Skin epidermis (tissue), 12 donors: Measurements from ENCODE around the gene SLC38A3.

Experiments
- H3K27ac ChIP-seq, 21 experiments: fragments of 200-600 bp; sonication (generic) in 11 of 21; one replicate each; pipeline ENCODE4 v1.5.0; 2020; ENCODE audit warnings: mild to moderate bottlenecking in 3 of 21, inconsistent platforms in 2 of 21, moderate library complexity in 2 of 21
- H3K4me3 ChIP-seq, 7 experiments: fragments of 200-600 bp; sonication (generic) in 2 of 7; one replicate each; pipeline ENCODE4 v1.5.0; 2020; ENCODE audit warnings: inconsistent platforms in 2 of 7, mild to moderate bottlenecking in 2 of 7, moderate library complexity in 1 of 7

SLC38A3 gene

GRCh38 chr3:50187750-50188149, 17.3 kb upstream of the SLC38A3 start:
- Histone ChIP-seq H3K4me3 (no peak overlapping the region), H3K27ac (no peak overlapping the region)

- peak overlapping the region in 2 of 21 experiments; percentile 17 for H3K27ac ChIP-seq
- H3K4me3 ChIP-seq: no peak overlapping the region
Measured at GRCh38 chr3:50189274-50189673, 15.8 kb upstream of the SLC38A3 start.

- Histone ChIP-seq H3K27ac (no peak overlapping the region), H3K4me3 (no peak overlapping the region)
Measured at GRCh38 chr3:50189989-50190388, 15.1 kb upstream of the SLC38A3 start.

- H3K27ac ChIP-seq: no peak within 1 kb of the TSS
- H3K4me3 ChIP-seq: no peak within 1 kb of the TSS
Measured at GRCh38 chr3:50190936-50191660, 14.0 kb upstream of the SLC38A3 start, which contains the start of gene GNAT1. Gene GNAT1, plus strand, starts transcription at chr3:50191610. Its CDS starts 116 bp downstream, at chr3:50191726.

- H3K4me3 ChIP-seq: no peak overlapping the region
- H3K27ac ChIP-seq: no peak overlapping the region
Measured at GRCh38 chr3:50192124-50192523, 12.9 kb upstream of the SLC38A3 start.

GRCh38 chr3:50192689-50193141, 12.4 kb upstream of the SLC38A3 start:
- H3K4me3 ChIP-seq: no peak overlapping the region
- H3K27ac ChIP-seq: no peak overlapping the region

GRCh38 chr3:50193286-50193685, 11.8 kb upstream of the SLC38A3 start:
- Histone ChIP-seq H3K27ac (no peak overlapping the region), H3K4me3 (no peak overlapping the region)

- H3K4me3 ChIP-seq: no peak overlapping the region
Measured at GRCh38 chr3:50193746-50194127, 11.3 kb upstream of the SLC38A3 start.

GRCh38 chr3:50194128-50194902, 10.8 kb upstream of the SLC38A3 start:
- H3K4me3 ChIP-seq: no peak overlapping the region
- no peak overlapping the region for H3K27ac ChIP-seq

More at GRCh38 chr3:50193746-50194127, 11.3 kb upstream of the SLC38A3 start:
- no peak overlapping the region for H3K27ac ChIP-seq

GRCh38 chr3:50194903-50195500, 10.1 kb upstream of the SLC38A3 start:
- Histone ChIP-seq H3K4me3 (no peak overlapping the region), H3K27ac (no peak overlapping the region)

GRCh38 chr3:50195501-50196252, 9.4 kb upstream of the SLC38A3 start:
- no peak overlapping the region for H3K27ac ChIP-seq
- H3K4me3 ChIP-seq: no peak overlapping the region

- H3K27ac ChIP-seq: no peak overlapping the region
- H3K4me3 ChIP-seq: no peak overlapping the region
Measured at GRCh38 chr3:50196253-50196801, 8.7 kb upstream of the SLC38A3 start.

- no peak overlapping the region for H3K27ac ChIP-seq
Measured at GRCh38 chr3:50201573-50202315, 3.3 kb upstream of the SLC38A3 start.

GRCh38 chr3:50202353-50203112, 2.5 kb upstream of the SLC38A3 start:
- no peak overlapping the region for H3K4me3 ChIP-seq
- H3K27ac ChIP-seq: no peak overlapping the region

More at GRCh38 chr3:50201573-50202315, 3.3 kb upstream of the SLC38A3 start:
- H3K4me3 ChIP-seq: no peak overlapping the region

- Histone ChIP-seq H3K4me3 (no peak overlapping the region), H3K27ac (no peak overlapping the region)
Measured at GRCh38 chr3:50203113-50203808, 1.8 kb upstream of the SLC38A3 start.

GRCh38 chr3:50203809-50204803, 965 bp upstream of the SLC38A3 start:
- H3K4me3 ChIP-seq: no peak overlapping the region
- no peak overlapping the region for H3K27ac ChIP-seq
